RWPE2 (cell line): ENCODE results near the gene IL9.

ENCODE experiments used
- ATAC-seq: fragments of 200-7000 bp; cut with Tn5 transposase; 3 replicates; pipeline ENCODE4 v1.9.1; 2021; ENCODE audit warnings: low read depth
- DNase-seq: peaks from one replicate; pipeline ENCODE4 v3.0.0-alpha.2; 2020; ENCODE audit warnings: low spot score
- H3K27ac ChIP-seq: fragments of 450-650 bp; 2 replicates; pipeline ENCODE4 v1.5.1; 2017; ENCODE audit warnings: mild to moderate bottlenecking; ENCODE audit not compliant: poor library complexity, severe bottlenecking
- H3K27me3 ChIP-seq: fragments of 250-450 bp; sonication (Bioruptor Pico); 2 replicates; pipeline ENCODE4 v1.5.1; 2021; ENCODE audit warnings: mild to moderate bottlenecking, moderate library complexity; ENCODE audit not compliant: insufficient read depth, poor library complexity, severe bottlenecking
- H3K36me3 ChIP-seq: fragments of 250-450 bp; sonication (Bioruptor Pico); 2 replicates; pipeline ENCODE4 v1.5.1; 2020; ENCODE audit warnings: low read depth, mild to moderate bottlenecking, moderate library complexity
- H3K4me1 ChIP-seq: fragments of 250-450 bp; sonication (Bioruptor Pico); 2 replicates; pipeline ENCODE4 v1.5.1; 2021; ENCODE audit warnings: mild to moderate bottlenecking, moderate library complexity; ENCODE audit not compliant: insufficient read depth, poor library complexity, severe bottlenecking
- H3K4me3 ChIP-seq: fragments of 250-450 bp; sonication (Bioruptor Pico); 2 replicates; pipeline ENCODE4 v1.5.1; 2021; ENCODE audit warnings: mild to moderate bottlenecking, moderate library complexity; ENCODE audit not compliant: severe bottlenecking
- H3K9me3 ChIP-seq: fragments of 250-450 bp; sonication (Bioruptor Pico); 2 replicates; pipeline ENCODE4 v1.5.1; 2021; ENCODE audit warnings: mild to moderate bottlenecking, moderate library complexity; ENCODE audit not compliant: severe bottlenecking
- TF ChIP-seq, protein P1 (sequence below): fragments of 450-650 bp; IDR thresholded peaks from one replicate; pipeline ENCODE4 v1.5.1; 2017; ENCODE audit warnings: mild to moderate bottlenecking, moderate library complexity; ENCODE audit not compliant: poor library complexity, severe bottlenecking

The IL9 gene

GRCh38 chr5:135894276-135894675, 1.4 kb downstream of the IL9 start:
- no peak overlapping the region for H3K27ac ChIP-seq
- no peaks in the 10 kb centered on the region for H3K36me3 ChIP-seq
- ATAC-seq (no peak), DNase-seq (no peak)
- H3K4me3 ChIP-seq = no peak overlapping the region
- peaks cover 8% of the 10 kb centered on the region for H3K27me3 ChIP-seq
- TF ChIP-seq, protein P1, sequence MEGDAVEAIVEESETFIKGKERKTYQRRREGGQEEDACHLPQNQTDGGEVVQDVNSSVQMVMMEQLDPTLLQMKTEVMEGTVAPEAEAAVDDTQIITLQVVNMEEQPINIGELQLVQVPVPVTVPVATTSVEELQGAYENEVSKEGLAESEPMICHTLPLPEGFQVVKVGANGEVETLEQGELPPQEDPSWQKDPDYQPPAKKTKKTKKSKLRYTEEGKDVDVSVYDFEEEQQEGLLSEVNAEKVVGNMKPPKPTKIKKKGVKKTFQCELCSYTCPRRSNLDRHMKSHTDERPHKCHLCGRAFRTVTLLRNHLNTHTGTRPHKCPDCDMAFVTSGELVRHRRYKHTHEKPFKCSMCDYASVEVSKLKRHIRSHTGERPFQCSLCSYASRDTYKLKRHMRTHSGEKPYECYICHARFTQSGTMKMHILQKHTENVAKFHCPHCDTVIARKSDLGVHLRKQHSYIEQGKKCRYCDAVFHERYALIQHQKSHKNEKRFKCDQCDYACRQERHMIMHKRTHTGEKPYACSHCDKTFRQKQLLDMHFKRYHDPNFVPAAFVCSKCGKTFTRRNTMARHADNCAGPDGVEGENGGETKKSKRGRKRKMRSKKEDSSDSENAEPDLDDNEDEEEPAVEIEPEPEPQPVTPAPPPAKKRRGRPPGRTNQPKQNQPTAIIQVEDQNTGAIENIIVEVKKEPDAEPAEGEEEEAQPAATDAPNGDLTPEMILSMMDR = no peak
- no peaks in the 10 kb centered on the region for H3K4me1 ChIP-seq
- H3K9me3 ChIP-seq = no peaks in the 10 kb centered on the region

DNA sequence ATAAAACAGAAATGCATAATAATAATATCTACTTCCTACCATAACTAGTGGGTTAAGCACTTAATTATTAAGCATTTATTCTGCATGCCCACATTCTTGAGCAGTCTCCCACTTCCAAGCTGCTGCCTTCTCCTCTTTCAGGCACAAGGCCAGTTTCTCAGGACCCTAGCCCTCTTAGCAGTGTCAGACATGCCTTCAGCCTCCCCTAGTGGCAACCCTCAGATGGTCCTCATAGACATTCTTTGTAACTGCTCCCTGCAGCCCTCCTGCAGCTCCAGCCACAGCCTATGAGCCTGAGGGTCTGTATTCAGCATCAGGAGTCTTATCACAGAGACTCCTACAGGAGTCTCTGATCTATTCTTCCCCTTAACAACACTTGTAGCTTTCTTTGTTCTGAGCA, 3.9 kb downstream of the IL9 start:
- DNase-seq (no peak), ATAC-seq (no peak)
- no peaks in the 10 kb centered on the region for H3K36me3 ChIP-seq
- H3K9me3 ChIP-seq = no peaks in the 10 kb centered on the region
- H3K4me3 ChIP-seq = no peak overlapping the region
- no peaks in the 10 kb centered on the region for H3K4me1 ChIP-seq
- no peaks in the 10 kb centered on the region for H3K27me3 ChIP-seq
- TF ChIP-seq, protein P1 = no peak
- H3K27ac ChIP-seq = no peak overlapping the region

- no peak for DNase-seq
- TF ChIP-seq, protein P1 = no peak
Observed at GRCh38 chr5:135891268-135891667, 4.4 kb downstream of the IL9 start.

DNA sequence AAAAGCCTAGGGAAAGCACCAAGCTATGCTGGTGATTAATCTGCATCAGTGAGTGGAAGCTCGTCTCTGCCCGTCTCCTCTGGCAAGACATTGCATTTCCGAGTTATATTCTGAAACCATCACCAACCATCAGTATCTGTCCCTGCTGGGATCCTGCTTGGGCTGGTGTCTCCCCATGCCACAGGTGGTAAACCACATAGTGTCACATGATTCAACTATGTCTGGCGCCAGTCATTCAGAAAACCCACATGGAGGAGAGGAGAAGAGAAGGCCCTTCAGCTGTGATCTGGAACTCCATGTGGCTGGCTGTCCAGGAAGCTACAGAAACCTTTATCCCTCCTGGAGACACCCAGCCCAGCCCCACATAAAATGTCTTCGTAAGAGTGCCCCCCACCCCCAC, 4.8 kb downstream of the IL9 start:
- DNase-seq (no peak), ATAC-seq (no peak)
- H3K27ac ChIP-seq = no peak overlapping the region
- H3K36me3 ChIP-seq = no peaks in the 10 kb centered on the region
- TF ChIP-seq, protein P1 = no peak
- H3K9me3 ChIP-seq = no peaks in the 10 kb centered on the region
- no peaks in the 10 kb centered on the region for H3K4me1 ChIP-seq
- no peaks in the 10 kb centered on the region for H3K27me3 ChIP-seq
- H3K4me3 ChIP-seq = no peak overlapping the region

More at GRCh38 chr5:135891268-135891667, 4.4 kb downstream of the IL9 start:
- no peak for ATAC-seq
- H3K4me3 ChIP-seq = no peak overlapping the region
- H3K27me3 ChIP-seq = no peaks in the 10 kb centered on the region
- no peaks in the 10 kb centered on the region for H3K36me3 ChIP-seq
- H3K4me1 ChIP-seq = no peaks in the 10 kb centered on the region
- H3K27ac ChIP-seq = no peak overlapping the region
- no peaks in the 10 kb centered on the region for H3K9me3 ChIP-seq

DNA sequence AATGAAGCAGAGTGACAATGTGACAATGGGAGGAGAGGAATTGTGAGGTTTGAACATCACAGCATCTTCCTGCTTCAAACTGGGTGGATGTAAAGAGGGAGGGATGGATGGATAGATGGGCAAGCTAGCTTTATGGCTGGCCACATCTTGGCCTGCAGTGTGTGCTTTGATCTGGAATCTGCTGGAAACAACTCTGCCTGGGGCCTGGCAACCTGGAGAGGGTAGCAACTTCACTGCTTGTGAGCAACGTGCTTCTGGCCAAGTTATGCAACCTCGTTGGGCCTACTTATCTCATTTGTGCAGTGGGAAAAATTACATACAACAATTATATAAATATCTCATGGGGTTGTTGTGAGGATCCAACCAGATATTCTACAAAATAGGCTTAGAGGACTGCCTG, 5.3 kb downstream of the IL9 start:
- no peak overlapping the region for H3K27ac ChIP-seq
- no peaks in the 10 kb centered on the region for H3K36me3 ChIP-seq
- H3K4me1 ChIP-seq = no peaks in the 10 kb centered on the region
- no peaks in the 10 kb centered on the region for H3K27me3 ChIP-seq
- no peaks in the 10 kb centered on the region for H3K9me3 ChIP-seq
- ATAC-seq (no peak), DNase-seq (no peak)
- no peak overlapping the region for H3K4me3 ChIP-seq
- TF ChIP-seq, protein P1 = no peak
